Retinal pigment epithelial cell (primary cell): ENCODE results near the gene ATP8B1.
"Not testable (repeated sequence)": the region's sequence is repeated elsewhere in the genome, so short reads cannot be mapped to it uniquely, and the experiment has no call there.

ENCODE experiments used
- DNase-seq: peaks from one replicate; pipeline ENCODE4 v3.0.0-alpha.2; 2010; ENCODE audit warnings: low read depth
- H3K4me3 ChIP-seq: 2 replicates; pipeline ENCODE4 v1.5.1; 2011; ENCODE audit warnings: mild to moderate bottlenecking, low read length, control low read depth, moderate library complexity
- TF ChIP-seq, protein P1 (sequence below): conservative IDR thresholded peaks from 2 replicates; pipeline ENCODE4 v1.5.1; 2011; ENCODE audit warnings: low read depth, low read length, control low read depth, inconsistent platforms

ATP8B1 gene

GRCh38 chr18:57832730-57833129 is 29.6 kb upstream of the ATP8B1 start:
- H3K4me3 ChIP-seq = no peak overlapping the region
- no peak for DNase-seq
- TF ChIP-seq, protein P1, sequence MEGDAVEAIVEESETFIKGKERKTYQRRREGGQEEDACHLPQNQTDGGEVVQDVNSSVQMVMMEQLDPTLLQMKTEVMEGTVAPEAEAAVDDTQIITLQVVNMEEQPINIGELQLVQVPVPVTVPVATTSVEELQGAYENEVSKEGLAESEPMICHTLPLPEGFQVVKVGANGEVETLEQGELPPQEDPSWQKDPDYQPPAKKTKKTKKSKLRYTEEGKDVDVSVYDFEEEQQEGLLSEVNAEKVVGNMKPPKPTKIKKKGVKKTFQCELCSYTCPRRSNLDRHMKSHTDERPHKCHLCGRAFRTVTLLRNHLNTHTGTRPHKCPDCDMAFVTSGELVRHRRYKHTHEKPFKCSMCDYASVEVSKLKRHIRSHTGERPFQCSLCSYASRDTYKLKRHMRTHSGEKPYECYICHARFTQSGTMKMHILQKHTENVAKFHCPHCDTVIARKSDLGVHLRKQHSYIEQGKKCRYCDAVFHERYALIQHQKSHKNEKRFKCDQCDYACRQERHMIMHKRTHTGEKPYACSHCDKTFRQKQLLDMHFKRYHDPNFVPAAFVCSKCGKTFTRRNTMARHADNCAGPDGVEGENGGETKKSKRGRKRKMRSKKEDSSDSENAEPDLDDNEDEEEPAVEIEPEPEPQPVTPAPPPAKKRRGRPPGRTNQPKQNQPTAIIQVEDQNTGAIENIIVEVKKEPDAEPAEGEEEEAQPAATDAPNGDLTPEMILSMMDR = no peak

DNA sequence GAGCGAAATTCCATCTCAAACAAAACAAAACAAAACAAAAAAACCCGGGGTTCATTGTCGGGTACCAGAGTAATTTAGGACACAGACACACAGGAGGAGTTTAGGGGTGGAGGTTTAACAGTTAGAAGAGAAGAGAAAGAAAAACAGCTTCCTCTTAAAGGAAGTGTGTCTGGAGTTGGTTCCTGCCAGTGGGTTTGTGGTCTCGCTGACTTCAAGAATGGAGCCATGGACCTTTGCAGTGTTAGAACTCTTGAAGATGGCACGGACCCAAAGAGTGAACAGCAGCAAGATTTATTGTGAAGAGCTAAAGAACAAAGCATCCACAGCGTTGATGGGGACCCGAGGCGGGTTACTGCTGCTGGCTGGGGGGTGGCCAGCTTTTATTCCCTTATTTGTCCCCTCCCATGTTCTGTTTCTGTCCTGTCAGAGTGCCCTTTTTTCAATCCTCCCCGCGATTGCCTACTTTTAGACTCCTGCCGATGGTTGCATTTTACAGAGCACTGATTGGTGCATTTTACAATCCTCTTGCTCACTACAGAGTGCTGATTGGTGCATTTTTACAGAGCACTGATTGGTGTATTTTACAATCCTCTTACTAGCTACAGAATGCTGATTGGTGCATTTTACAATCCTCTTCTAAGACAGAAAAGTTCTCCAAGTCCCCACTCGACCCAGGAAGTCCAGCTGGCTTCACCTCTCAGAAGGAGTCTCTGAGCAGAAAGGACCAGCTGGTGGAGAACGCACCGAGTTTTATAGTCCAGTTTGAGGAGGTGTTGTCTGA is 28.7 kb upstream of the ATP8B1 start:
- no peak for DNase-seq
- H3K4me3 ChIP-seq = no peak overlapping the region
- TF ChIP-seq, protein P1 = no peak

GRCh38 chr18:57827646-57828045 is 24.5 kb upstream of the ATP8B1 start:
- DNase-seq = no peak
- H3K4me3 ChIP-seq = no peak overlapping the region
- TF ChIP-seq, protein P1 = no peak

DNA sequence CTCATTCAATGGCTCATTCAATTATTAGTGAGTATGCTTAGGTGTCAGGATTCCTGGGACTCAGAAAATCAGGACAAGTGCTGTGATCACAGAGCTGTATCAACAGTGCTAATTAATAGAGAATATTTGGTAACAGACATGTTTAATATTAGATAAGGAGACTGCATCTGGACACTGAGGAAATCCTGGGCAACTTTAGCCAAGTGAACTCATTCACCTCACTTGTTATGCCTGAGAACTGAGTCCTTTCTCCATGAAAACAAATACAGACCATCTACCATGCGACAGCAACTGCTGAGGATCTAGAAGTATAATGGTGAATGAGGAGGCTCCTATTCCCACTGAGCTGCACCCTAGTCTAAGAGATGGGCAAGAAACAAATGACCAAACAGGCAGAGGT is 23.1 kb upstream of the ATP8B1 start:
- H3K4me3 ChIP-seq = no peak overlapping the region
- TF ChIP-seq, protein P1 = no peak
- no peak for DNase-seq

- not testable (repeated sequence) for H3K4me3 ChIP-seq, DNase-seq
These were observed 17.5 kb upstream of the ATP8B1 start for GRCh38 chr18:57820583-57820982.

DNA sequence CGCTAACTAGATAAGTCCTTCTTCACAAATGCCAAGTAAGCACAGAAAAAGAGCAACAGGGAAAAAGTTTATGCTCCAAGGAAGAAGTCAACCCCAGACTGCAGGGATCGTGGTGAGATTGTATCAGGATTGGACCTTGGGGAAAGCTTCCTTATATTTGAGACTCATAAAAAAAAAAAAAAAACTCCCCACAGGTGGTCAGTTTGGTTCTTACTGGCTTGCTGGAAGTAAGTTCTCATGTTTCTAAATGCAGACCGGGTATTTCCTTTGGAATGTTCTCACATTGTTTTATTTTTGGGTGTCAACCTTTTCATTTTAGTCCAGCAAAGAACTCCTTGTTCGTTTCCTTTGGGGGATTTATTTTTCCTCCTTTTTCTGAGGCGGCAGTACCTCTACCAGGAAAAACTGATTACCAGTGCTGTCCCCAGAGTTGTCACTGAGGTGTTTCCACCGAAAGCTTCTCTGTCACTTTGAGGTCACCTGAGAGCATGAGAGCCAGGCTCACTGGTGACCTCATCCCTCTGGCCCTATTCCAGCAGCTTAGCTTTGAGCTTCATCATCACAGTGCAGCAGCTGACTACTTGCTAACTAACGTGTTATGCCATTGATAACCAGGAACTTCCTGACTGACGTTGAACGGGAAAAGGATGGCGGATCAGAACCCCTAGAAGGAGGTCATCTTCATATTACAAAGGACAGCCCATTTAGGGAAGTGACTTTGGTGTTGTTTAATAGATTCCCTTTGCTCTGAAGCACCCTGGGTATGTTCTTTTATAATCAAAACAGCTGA is 16.8 kb upstream of the ATP8B1 start:
- H3K4me3 ChIP-seq = peak overlapping the region; percentile 19
- DNase-seq = peak; percentile 92
- TF ChIP-seq, protein P1 = no peak

GRCh38 chr18:57819119-57819518 is 16.0 kb upstream of the ATP8B1 start:
- TF ChIP-seq, protein P1 = no peak
- H3K4me3 ChIP-seq = no peak overlapping the region
- DNase-seq = no peak
